NCI-H146 treated with DMSO at 0.1 percent for 48 hours (cell line): ENCODE results near the gene ARL5C.

Source experiments
- DNase-seq: peaks from one replicate; lab custom pipeline; 2025; ENCODE audit not compliant: unreplicated experiment; lab: John Stamatoyannopoulos, UW

ARL5C gene

GRCh38 chr17:39108461-39109375 lies 57.2 kb downstream of the ARL5C start:
- DNase-seq, result no peak

- DNase-seq, result no peak
Observed at GRCh38 chr17:39107973-39108372, 58.0 kb downstream of the ARL5C start.

GRCh38 chr17:39107155-39107554 lies 58.8 kb downstream of the ARL5C start:
- no peak for DNase-seq
